SU-DHL-6 (cell line): Measurements from ENCODE around the gene LETM1.

Source experiments
- EZH2phosphoT487 ChIP-seq: fragments of 200-600 bp; sonication (generic), shearing (Covaris generic); conservative IDR thresholded peaks from 2 replicates; pipeline ENCODE4 v1.6.1; 2018; ENCODE audit warnings: mild to moderate bottlenecking, antibody characterized with exemption, low read length, moderate library complexity, mixed read lengths
- TF ChIP-seq, protein P1 (sequence below): fragments of 200-600 bp; sonication (generic); IDR thresholded peaks from one replicate; pipeline ENCODE4 v1.5.1; 2017; ENCODE audit warnings: antibody characterized with exemption, mild to moderate bottlenecking, low read length, moderate library complexity; ENCODE audit not compliant: insufficient read depth, poor library complexity, severe bottlenecking

DNA sequence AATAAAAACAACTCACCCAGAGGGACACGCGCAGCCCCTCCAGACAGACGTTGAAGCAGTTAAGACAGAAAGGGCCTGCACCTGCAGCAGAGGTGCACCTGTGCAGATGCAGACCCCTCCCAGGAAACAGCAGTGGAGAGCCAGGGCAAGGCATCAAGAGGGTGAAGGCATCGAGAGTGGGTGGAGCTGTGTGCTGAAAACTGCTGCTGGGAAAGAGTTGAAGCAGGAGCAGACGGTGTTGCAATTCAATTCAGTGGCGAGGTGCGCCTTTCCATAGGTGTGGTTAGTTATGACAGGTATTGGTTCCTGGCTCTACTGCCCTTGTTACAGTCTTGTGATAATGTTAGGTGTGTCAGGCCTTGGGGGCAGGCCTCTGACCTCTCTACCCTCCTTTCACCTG, 16.7 kb downstream of the LETM1 start:
- TF ChIP-seq, protein P1, sequence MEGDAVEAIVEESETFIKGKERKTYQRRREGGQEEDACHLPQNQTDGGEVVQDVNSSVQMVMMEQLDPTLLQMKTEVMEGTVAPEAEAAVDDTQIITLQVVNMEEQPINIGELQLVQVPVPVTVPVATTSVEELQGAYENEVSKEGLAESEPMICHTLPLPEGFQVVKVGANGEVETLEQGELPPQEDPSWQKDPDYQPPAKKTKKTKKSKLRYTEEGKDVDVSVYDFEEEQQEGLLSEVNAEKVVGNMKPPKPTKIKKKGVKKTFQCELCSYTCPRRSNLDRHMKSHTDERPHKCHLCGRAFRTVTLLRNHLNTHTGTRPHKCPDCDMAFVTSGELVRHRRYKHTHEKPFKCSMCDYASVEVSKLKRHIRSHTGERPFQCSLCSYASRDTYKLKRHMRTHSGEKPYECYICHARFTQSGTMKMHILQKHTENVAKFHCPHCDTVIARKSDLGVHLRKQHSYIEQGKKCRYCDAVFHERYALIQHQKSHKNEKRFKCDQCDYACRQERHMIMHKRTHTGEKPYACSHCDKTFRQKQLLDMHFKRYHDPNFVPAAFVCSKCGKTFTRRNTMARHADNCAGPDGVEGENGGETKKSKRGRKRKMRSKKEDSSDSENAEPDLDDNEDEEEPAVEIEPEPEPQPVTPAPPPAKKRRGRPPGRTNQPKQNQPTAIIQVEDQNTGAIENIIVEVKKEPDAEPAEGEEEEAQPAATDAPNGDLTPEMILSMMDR: no peak
- no peak for TF ChIP-seq EZH2phosphoT487
